SU-DHL-6 (cell line): ENCODE results near the gene MTERF1.

ENCODE experiments used
- H2AFZ ChIP-seq: fragments of 200-600 bp; sonication (generic); 2 replicates; pipeline ENCODE4 v1.6.1; 2014; ENCODE audit warnings: low read depth, mild to moderate bottlenecking, moderate library complexity, mixed read lengths, antibody characterized with exemption, low read length; ENCODE audit not compliant: severe bottlenecking
- H3F3A ChIP-seq: fragments of 200-600 bp; shearing (Covaris generic); 2 replicates; pipeline ENCODE4 v1.6.0; 2016; ENCODE audit warnings: antibody characterized with exemption, mild to moderate bottlenecking; ENCODE audit not compliant: insufficient read depth
- H3K27ac ChIP-seq: fragments of 200-600 bp; sonication (generic); 2 replicates; pipeline ENCODE4 v1.5.1; 2016; ENCODE audit warnings: low read depth, mild to moderate bottlenecking, low read length, moderate library complexity, mixed read lengths
- H3K27me3 ChIP-seq: fragments of 200-600 bp; sonication (generic), shearing (Covaris generic); 2 replicates; pipeline ENCODE4 v1.6.0; 2014; ENCODE audit warnings: mild to moderate bottlenecking, low read length
- H3K36me3 ChIP-seq: fragments of 200-600 bp; sonication (generic); 2 replicates; pipeline ENCODE4 v1.6.1; 2014; ENCODE audit warnings: mild to moderate bottlenecking, low read length, mixed read lengths
- H3K4me2 ChIP-seq: fragments of 300-600, 200-600 bp; shearing (Covaris generic), sonication (generic); 2 replicates; pipeline ENCODE4 v1.6.0; 2014; ENCODE audit warnings: low read length, low read depth, mild to moderate bottlenecking; ENCODE audit not compliant: poor library complexity, severe bottlenecking
- H3K4me3 ChIP-seq: fragments of 200-600 bp; sonication (generic); 2 replicates; pipeline ENCODE4 v1.5.1; 2014; ENCODE audit warnings: antibody characterized with exemption, low read length, mild to moderate bottlenecking, mixed read lengths; ENCODE audit not compliant: insufficient read depth, poor library complexity, severe bottlenecking
- H3K79me2 ChIP-seq: fragments of 200-600 bp; sonication (generic); 2 replicates; pipeline ENCODE4 v1.6.1; 2014; ENCODE audit warnings: mild to moderate bottlenecking, low read length, moderate library complexity; ENCODE audit not compliant: insufficient read depth
- H3K9ac ChIP-seq: fragments of 200-600 bp; sonication (generic); 2 replicates; pipeline ENCODE4 v1.7.0; 2014; ENCODE audit warnings: mild to moderate bottlenecking, low read length
- H3K9me2 ChIP-seq: fragments of 200-600 bp; sonication (generic); replicated peaks from 2 replicates; pipeline ENCODE4 v1.6.1; 2014; ENCODE audit warnings: low read length; ENCODE audit not compliant: insufficient read depth
- H3K9me3 ChIP-seq: fragments of 200-600 bp; sonication (generic); 2 replicates; pipeline ENCODE4 v1.6.1; 2014; ENCODE audit warnings: low read length, mixed read lengths; ENCODE audit not compliant: insufficient read depth
- H4K20me1 ChIP-seq: fragments of 200-600 bp; sonication (generic); 2 replicates; pipeline ENCODE4 v1.6.1; 2014; ENCODE audit warnings: low read depth, mild to moderate bottlenecking, antibody characterized with exemption, low read length, moderate library complexity, mixed read lengths
- EZH2phosphoT487 ChIP-seq: fragments of 200-600 bp; sonication (generic), shearing (Covaris generic); conservative IDR thresholded peaks from 2 replicates; pipeline ENCODE4 v1.6.1; 2018; ENCODE audit warnings: mild to moderate bottlenecking, antibody characterized with exemption, low read length, moderate library complexity, mixed read lengths
- TF ChIP-seq, protein P1 (sequence below): fragments of 200-600 bp; sonication (generic); IDR thresholded peaks from one replicate; pipeline ENCODE4 v1.5.1; 2017; ENCODE audit warnings: antibody characterized with exemption, mild to moderate bottlenecking, low read length, moderate library complexity; ENCODE audit not compliant: insufficient read depth, poor library complexity, severe bottlenecking

Gene MTERF1

DNA sequence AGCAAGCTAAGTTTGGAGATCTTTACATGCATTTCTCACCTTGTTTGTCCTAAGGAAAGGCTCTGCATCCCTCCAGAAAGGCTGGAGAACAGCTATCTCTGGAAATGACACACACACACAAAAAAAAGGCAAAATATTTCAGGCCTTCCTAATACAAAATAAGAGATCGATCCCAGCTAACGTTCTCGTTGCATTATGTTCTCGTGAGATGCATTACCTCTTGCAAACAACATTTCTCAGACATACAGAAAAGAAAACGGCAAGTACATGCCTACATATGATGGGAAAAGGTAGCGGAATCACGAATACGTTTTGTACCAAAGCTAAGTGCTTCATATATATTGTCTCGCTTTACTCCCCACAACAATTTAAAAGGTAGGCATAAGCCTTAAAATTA is 488 bp downstream of the MTERF1 start:
- TF ChIP-seq EZH2phosphoT487 = no peak
- TF ChIP-seq, protein P1, sequence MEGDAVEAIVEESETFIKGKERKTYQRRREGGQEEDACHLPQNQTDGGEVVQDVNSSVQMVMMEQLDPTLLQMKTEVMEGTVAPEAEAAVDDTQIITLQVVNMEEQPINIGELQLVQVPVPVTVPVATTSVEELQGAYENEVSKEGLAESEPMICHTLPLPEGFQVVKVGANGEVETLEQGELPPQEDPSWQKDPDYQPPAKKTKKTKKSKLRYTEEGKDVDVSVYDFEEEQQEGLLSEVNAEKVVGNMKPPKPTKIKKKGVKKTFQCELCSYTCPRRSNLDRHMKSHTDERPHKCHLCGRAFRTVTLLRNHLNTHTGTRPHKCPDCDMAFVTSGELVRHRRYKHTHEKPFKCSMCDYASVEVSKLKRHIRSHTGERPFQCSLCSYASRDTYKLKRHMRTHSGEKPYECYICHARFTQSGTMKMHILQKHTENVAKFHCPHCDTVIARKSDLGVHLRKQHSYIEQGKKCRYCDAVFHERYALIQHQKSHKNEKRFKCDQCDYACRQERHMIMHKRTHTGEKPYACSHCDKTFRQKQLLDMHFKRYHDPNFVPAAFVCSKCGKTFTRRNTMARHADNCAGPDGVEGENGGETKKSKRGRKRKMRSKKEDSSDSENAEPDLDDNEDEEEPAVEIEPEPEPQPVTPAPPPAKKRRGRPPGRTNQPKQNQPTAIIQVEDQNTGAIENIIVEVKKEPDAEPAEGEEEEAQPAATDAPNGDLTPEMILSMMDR = no peak
- H3F3A ChIP-seq = no peaks in the 10 kb centered on the region
- no peaks in the 10 kb centered on the region for H3K9me2 ChIP-seq
- peak overlapping the region; percentile 65 for H3K4me3 ChIP-seq
- peak overlapping the region; percentile 79 for H3K4me2 ChIP-seq
- H3K9me3 ChIP-seq = no peaks in the 10 kb centered on the region
- H2AFZ ChIP-seq = peak overlapping the region; percentile 85
- peak overlapping the region; percentile 63 for H3K9ac ChIP-seq
- no peaks in the 10 kb centered on the region for H3K27me3 ChIP-seq
- H3K79me2 ChIP-seq = peaks cover 47% of the 10 kb centered on the region
- H3K27ac ChIP-seq = peak overlapping the region; percentile 17; the same call in 1 of the 2 replicates
- H3K36me3 ChIP-seq = no peaks in the 10 kb centered on the region
- no peaks in the 10 kb centered on the region for H4K20me1 ChIP-seq

DNA sequence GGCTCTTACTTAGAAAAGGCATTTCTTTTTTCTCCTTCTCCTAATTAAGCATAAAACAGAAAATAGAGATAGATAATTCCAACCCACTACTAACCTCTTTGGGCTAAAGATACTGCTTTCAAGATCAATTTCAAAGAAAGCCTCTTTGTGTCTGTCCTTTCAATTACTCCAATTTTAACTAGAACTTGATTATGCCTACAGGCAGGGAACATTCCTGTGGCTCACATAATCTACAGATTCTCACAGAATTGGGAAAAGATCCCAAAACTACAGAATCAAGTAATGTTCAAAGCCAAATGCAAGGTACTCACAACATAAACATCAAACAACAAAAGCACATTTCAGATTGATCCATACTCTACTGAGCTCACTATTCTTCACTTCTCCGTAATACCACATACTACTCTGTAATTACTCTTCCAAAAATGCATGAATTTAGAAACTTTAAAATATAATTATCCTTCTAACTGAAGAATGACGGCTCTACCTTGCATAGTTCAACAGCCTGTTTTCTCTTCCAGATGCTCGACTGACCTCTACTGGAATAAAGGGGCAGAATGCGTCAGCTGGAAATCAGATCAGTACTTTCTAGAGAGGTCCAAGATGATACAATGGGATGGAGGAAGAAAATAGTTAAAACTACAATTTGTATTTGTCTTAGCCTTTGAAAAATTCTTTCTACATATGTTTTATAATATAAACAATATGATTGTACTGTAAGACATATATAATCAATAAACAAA is 3.9 kb downstream of the MTERF1 start:
- H3K9me3 ChIP-seq = no peaks in the 10 kb centered on the region
- no peaks in the 10 kb centered on the region for H3K27me3 ChIP-seq
- no peaks in the 10 kb centered on the region for H3F3A ChIP-seq
- H3K27ac ChIP-seq = no peak overlapping the region
- peaks cover 57% of the 10 kb centered on the region for H3K79me2 ChIP-seq
- no peaks in the 10 kb centered on the region for H3K9me2 ChIP-seq
- no peak for TF ChIP-seq EZH2phosphoT487
- TF ChIP-seq, protein P1 = no peak
- H3K36me3 ChIP-seq = no peaks in the 10 kb centered on the region
- no peak overlapping the region for H3K4me2 ChIP-seq
- H2AFZ ChIP-seq = no peak overlapping the region
- no peak overlapping the region for H3K4me3 ChIP-seq
- H4K20me1 ChIP-seq = no peaks in the 10 kb centered on the region
- no peak overlapping the region for H3K9ac ChIP-seq

DNA sequence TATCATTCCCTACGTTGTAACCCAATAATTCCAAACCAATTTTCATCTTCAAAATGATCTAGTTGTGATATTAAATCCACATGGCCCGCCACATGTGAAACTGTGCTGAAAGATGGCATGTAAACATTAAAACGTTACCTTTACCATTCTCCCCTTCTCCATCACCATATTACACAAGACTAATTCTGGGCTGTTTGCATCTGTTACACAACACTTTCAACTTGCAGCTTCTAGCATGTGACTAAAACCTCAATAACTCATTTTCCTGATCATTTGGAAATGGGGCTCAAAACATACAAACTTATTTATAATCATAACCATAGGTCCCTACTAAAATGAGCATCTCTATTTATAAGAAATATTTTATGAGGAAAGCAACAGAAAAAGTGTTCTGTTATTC is 4.7 kb downstream of the MTERF1 start:
- Histone ChIP-seq H3K79me2 (peaks cover 57% of the 10 kb centered on the region), H3K9me2 (no peaks in the 10 kb centered on the region), H3K4me3 (no peak overlapping the region), H3F3A (no peaks in the 10 kb centered on the region), H3K9me3 (no peaks in the 10 kb centered on the region), H4K20me1 (no peaks in the 10 kb centered on the region), H3K9ac (no peak overlapping the region), H3K27ac (no peak overlapping the region), H3K27me3 (no peaks in the 10 kb centered on the region), H3K36me3 (no peaks in the 10 kb centered on the region), H2AFZ (no peak overlapping the region), H3K4me2 (no peak overlapping the region)
- TF ChIP-seq, protein P1 = no peak
- no peak for TF ChIP-seq EZH2phosphoT487
